T-helper 22 cell (primary cell): ENCODE data around the gene PXT1.
"Not testable (repeated sequence)": the region's sequence is repeated elsewhere in the genome, so short reads cannot be mapped to it uniquely, and the experiment has no call there.

Experiments
- DNase-seq: peaks from one replicate; pipeline ENCODE4 v3.0.0-alpha.2; 2020; ENCODE audit warnings: low read depth

PXT1 gene

GRCh38 chr6:36442671-36443470 lies at the start of gene PXT1, which contains the start of gene KCTD20:
PXT1 (minus strand) TSS chr6:36442854; CDS start chr6:36426082, 16,772 bp downstream.
KCTD20 (plus strand) TSS chr6:36443000; CDS start chr6:36470098, 27,098 bp downstream.
- peak; percentile 74 for DNase-seq

GRCh38 chr6:36492092-36492491 lies 49.4 kb upstream of the PXT1 start:
- DNase-seq: no peak

- no peak for DNase-seq
Measured at GRCh38 chr6:36491378-36491965, 48.8 kb upstream of the PXT1 start.

- no peak for DNase-seq
Measured at GRCh38 chr6:36489426-36489825, 46.8 kb upstream of the PXT1 start.

GRCh38 chr6:36488221-36488620 lies 45.6 kb upstream of the PXT1 start:
- DNase-seq: no peak

- DNase-seq: no peak
Measured at GRCh38 chr6:36487698-36488097, 45.0 kb upstream of the PXT1 start.

GRCh38 chr6:36484736-36485135 lies 42.1 kb upstream of the PXT1 start:
- DNase-seq: no peak

GRCh38 chr6:36483326-36483725 lies 40.7 kb upstream of the PXT1 start:
- not testable (repeated sequence) for DNase-seq

- no peak for DNase-seq
Measured at GRCh38 chr6:36479256-36479655, 36.6 kb upstream of the PXT1 start.

GRCh38 chr6:36478051-36478526 lies 35.4 kb upstream of the PXT1 start:
- no peak for DNase-seq

- no peak for DNase-seq
Measured at GRCh38 chr6:36469946-36470345, 27.3 kb upstream of the PXT1 start.

GRCh38 chr6:36469148-36469661 lies 26.6 kb upstream of the PXT1 start:
- DNase-seq: no peak

- DNase-seq: no peak
Measured at GRCh38 chr6:36467625-36468024, 25.0 kb upstream of the PXT1 start.

- DNase-seq: no peak
Measured at GRCh38 chr6:36464233-36464632, 21.6 kb upstream of the PXT1 start.

GRCh38 chr6:36463676-36464075 lies 21.0 kb upstream of the PXT1 start:
- no peak for DNase-seq

GRCh38 chr6:36461646-36462045 lies 19.0 kb upstream of the PXT1 start:
- DNase-seq: no peak

- no peak for DNase-seq
Measured at GRCh38 chr6:36460916-36461315, 18.3 kb upstream of the PXT1 start.

GRCh38 chr6:36459501-36459900 lies 16.8 kb upstream of the PXT1 start:
- no peak for DNase-seq

- no peak for DNase-seq
Measured at GRCh38 chr6:36455486-36456027, 12.9 kb upstream of the PXT1 start.

- DNase-seq: not testable (repeated sequence)
Measured at GRCh38 chr6:36452897-36453296, 10.2 kb upstream of the PXT1 start.

GRCh38 chr6:36449173-36449572 lies 6.5 kb upstream of the PXT1 start:
- DNase-seq: not testable (repeated sequence)

- DNase-seq: no peak
Measured at GRCh38 chr6:36445621-36446020, 3.0 kb upstream of the PXT1 start.

GRCh38 chr6:36444470-36444869 lies 1.8 kb upstream of the PXT1 start:
- DNase-seq: no peak
